ELF-1 (cell line): ENCODE results near the gene ZNF75A.
A peak's percentile ranks its signal among the peaks of the same experiment; 100 is the strongest.
"Not testable (repeated sequence)": the region's sequence is repeated elsewhere in the genome, so short reads cannot be mapped to it uniquely, and the experiment has no call there.

ENCODE experiments used
- DNase-seq: peaks from one replicate; pipeline ENCODE4 v3.0.0-alpha.2; 2016; ENCODE audit warnings: low read depth, low spot score

The ZNF75A gene

GRCh38 chr16:3305109-3306068 lies at the start of gene ZNF75A, which contains the start of gene TIGD7:
Gene ZNF75A (plus strand): TSS chr16:3305497. CDS start chr16:3308429, 2,932 bp downstream.
Gene TIGD7 (minus strand): TSS chr16:3305430. CDS start chr16:3300614, 4,816 bp downstream.
- DNase-seq, result peak; percentile 97

- no peak for DNase-seq
These were observed 49.0 kb upstream of the ZNF75A start, which contains the start of gene MEFV for GRCh38 chr16:3256146-3256865. Gene MEFV (minus strand): TSS chr16:3256633. CDS start chr16:3256587, 46 bp downstream.

- no peak for DNase-seq
These were observed 48.3 kb upstream of the ZNF75A start for GRCh38 chr16:3256866-3257465.

- no peak for DNase-seq
These were observed 45.5 kb upstream of the ZNF75A start for GRCh38 chr16:3259836-3260235.

GRCh38 chr16:3262517-3262916 lies 42.8 kb upstream of the ZNF75A start:
- DNase-seq, result no peak

GRCh38 chr16:3264137-3265036 lies 40.9 kb upstream of the ZNF75A start:
- DNase-seq, result peak; percentile 99

- peak; percentile 21 for DNase-seq
These were observed 38.3 kb upstream of the ZNF75A start for GRCh38 chr16:3266873-3267537.

GRCh38 chr16:3268294-3268693 lies 37.0 kb upstream of the ZNF75A start:
- DNase-seq, result no peak

- DNase-seq, result not testable (repeated sequence)
These were observed 34.6 kb upstream of the ZNF75A start for GRCh38 chr16:3270718-3271117.

- not testable (repeated sequence) for DNase-seq
These were observed 34.0 kb upstream of the ZNF75A start for GRCh38 chr16:3271281-3271680.

- DNase-seq, result no peak
These were observed 30.8 kb upstream of the ZNF75A start for GRCh38 chr16:3274490-3274889.

GRCh38 chr16:3274947-3275346 lies 30.4 kb upstream of the ZNF75A start:
- DNase-seq, result no peak

- no peak for DNase-seq
These were observed 28.6 kb upstream of the ZNF75A start for GRCh38 chr16:3276679-3277078.

GRCh38 chr16:3281222-3281820 lies 24.0 kb upstream of the ZNF75A start:
- no peak for DNase-seq

GRCh38 chr16:3282103-3282729 lies 23.1 kb upstream of the ZNF75A start:
- peak; percentile 91 for DNase-seq

- peak; percentile 99 for DNase-seq
These were observed 22.4 kb upstream of the ZNF75A start, which contains the start of gene ZNF263 for GRCh38 chr16:3282730-3283542. Gene ZNF263 (plus strand): TSS chr16:3283491. CDS start chr16:3283819, 328 bp downstream.

GRCh38 chr16:3283543-3284447 lies 21.5 kb upstream of the ZNF75A start:
- DNase-seq, result no peak
